Activated CD4-positive, alpha-beta T cell treated with anti-CD3 and anti-CD28 coated beads, Interleukin-2, amount 10 ng/mL, durations not matched to agents 7 days and 5 days (primary cell): ENCODE data around the gene SLC44A4. TPM values are rescaled to one million over a fixed set of nuclear protein-coding genes. Genes with fewer than 3 reads are reported as not detected.

ENCODE experiments used
- CTCF ChIA-PET: fragments of 350-600 bp; sonication (Branson Sonifier 250); formaldehyde crosslinking; loops from one replicate; lab custom pipeline; 2021; ENCODE audit warnings: antibody characterized with exemption; lab: Charles Lee
- POLR2A ChIA-PET: fragments of 350-600 bp; sonication (Branson Sonifier 250); formaldehyde crosslinking; loops from one replicate; lab custom pipeline; 2021; ENCODE audit warnings: antibody characterized with exemption; lab: Charles Lee
- DNase-seq: peaks from one replicate; pipeline ENCODE4 v3.0.0-alpha.2; 2020
- H3K27ac Mint-ChIP-seq: one replicate; pipeline ENCODE4 v1.8.0; 2021; ENCODE audit warnings: mild to moderate bottlenecking, moderate library complexity, mixed read lengths
- H3K27me3 Mint-ChIP-seq: one replicate; pipeline ENCODE4 v1.8.0; 2021; ENCODE audit warnings: mixed read lengths
- H3K36me3 Mint-ChIP-seq: one replicate; pipeline ENCODE4 v1.8.0; 2021; ENCODE audit warnings: low read depth, mixed read lengths
- H3K4me1 Mint-ChIP-seq: one replicate; pipeline ENCODE4 v1.8.0; 2021; ENCODE audit warnings: mixed read lengths
- H3K4me3 Mint-ChIP-seq: one replicate; pipeline ENCODE4 v1.8.0; 2021; ENCODE audit warnings: mild to moderate bottlenecking, moderate library complexity, mixed read lengths
- H3K9me3 Mint-ChIP-seq: one replicate; pipeline ENCODE4 v1.8.0; 2021; ENCODE audit warnings: mixed read lengths
- total RNA-seq, 2 experiments: library from RNA; stranded (reverse); gene quantifications; one replicate each; pipeline ENCODE4 v1.2.3, GENCODE V29; 2021

The SLC44A4 gene
- total RNA-seq, 2 experiments from 2014 or later: 0.15 TPM; not detected in 1

DNA sequence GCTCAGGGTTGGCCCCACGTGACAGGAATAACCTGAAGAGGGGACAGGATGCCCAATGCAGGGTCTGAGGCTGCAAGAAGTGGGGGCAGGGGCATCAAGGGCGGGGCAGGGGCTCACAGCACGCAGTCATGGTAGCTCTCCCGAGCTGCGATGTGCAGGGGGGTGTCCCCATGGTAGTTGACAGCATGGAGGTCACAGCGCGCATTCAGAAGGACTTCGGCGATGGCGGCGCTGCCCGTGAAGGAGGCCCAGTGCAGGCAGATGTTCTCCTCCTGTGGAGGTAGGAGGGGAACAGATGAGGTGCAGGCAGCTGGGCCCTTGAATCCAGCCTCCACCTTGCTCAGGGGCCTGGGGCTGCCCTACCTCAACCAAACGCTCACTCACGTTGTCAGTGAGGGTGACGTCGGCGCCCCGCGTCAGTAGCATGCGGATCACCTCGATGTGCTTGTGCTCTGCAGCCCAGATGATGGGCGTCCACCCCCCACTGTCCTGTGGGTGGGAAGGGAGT is 5.8 kb upstream of the SLC44A4 start:
- CTCF ChIA-PET: interaction anchor here (0.7 to 1.1 kb wide), 2 partner anchors 37 to 287 kb away, joined by 3 to 5 read pairs; no protein-coding TSS in a partner anchor
- H3K36me3 Mint-ChIP-seq: peaks cover 47% of the 10 kb centered on the region

GRCh38 chr6:31883676-31884075 is 4.9 kb upstream of the SLC44A4 start:
- POLR2A ChIA-PET: no interaction called here
- Mint-ChIP-seq H3K4me1 (no peaks in the 10 kb centered on the region), H3K36me3 (peaks cover 42% of the 10 kb centered on the region)

More for the DNA sequence above, 5.8 kb upstream of the SLC44A4 start:
- Mint-ChIP-seq H3K4me3 (no peak overlapping the region), H3K27ac (no peak overlapping the region), H3K27me3 (no peaks in the 10 kb centered on the region), H3K4me1 (no peaks in the 10 kb centered on the region), H3K9me3 (no peaks in the 10 kb centered on the region)
- POLR2A ChIA-PET: no interaction called here
- no peak for DNase-seq

GRCh38 chr6:31882344-31882743 is 3.5 kb upstream of the SLC44A4 start:
- Mint-ChIP-seq H3K27ac (no peak overlapping the region), H3K4me3 (no peak overlapping the region), H3K36me3 (peaks cover 38% of the 10 kb centered on the region), H3K9me3 (no peaks in the 10 kb centered on the region), H3K27me3 (no peaks in the 10 kb centered on the region), H3K4me1 (no peaks in the 10 kb centered on the region)
- CTCF ChIA-PET: interaction anchor here (1.0 to 1.4 kb wide), 2 partner anchors 13 to 112 kb away, joined by 3 read pairs; no protein-coding TSS in a partner anchor
- POLR2A ChIA-PET: no interaction called here
- DNase-seq: no peak

More at GRCh38 chr6:31883676-31884075, 4.9 kb upstream of the SLC44A4 start:
- DNase-seq: no peak
- Mint-ChIP-seq H3K9me3 (no peaks in the 10 kb centered on the region), H3K27me3 (no peaks in the 10 kb centered on the region), H3K4me3 (no peak overlapping the region), H3K27ac (no peak overlapping the region)
- CTCF ChIA-PET: interaction anchor here (0.7 to 1.4 kb wide), 2 partner anchors 11 to 38 kb away, joined by 3 read pairs; no protein-coding TSS in a partner anchor

DNA sequence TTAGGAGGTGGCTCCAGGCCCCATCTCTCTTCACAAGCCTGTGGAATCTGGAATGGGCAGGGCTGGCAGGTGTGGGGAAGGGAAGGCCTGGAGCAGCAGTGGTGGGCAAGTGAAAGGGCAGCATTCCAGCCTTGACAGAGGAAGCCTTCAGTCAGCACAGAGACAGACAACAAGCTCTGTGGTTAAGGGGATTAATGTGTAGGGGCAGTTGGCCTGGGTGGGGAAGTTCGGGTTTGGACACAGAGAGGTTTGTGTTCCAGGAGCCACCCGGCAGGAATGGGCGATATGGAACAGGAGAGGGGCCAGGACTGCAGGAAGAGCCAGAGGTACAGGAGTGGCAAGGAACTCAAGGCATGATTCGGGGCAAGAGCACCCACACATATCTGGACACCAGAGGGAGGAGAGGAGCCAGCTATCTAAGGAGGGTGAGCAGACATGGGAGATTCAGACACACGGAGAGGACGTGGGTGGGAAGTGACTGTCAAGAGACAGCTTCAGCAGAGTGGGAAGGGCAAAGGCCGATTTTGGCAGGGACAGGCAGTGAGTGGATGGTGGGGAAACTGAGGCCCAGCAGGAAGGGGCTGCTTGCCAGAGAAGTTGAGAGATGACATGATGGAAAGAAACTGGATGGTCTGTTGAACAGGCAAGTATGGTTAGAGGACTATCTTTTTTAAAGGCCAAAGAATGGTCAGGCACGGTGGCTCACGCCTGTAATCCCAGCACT is 2.5 kb upstream of the SLC44A4 start:
- H3K4me1 Mint-ChIP-seq: no peaks in the 10 kb centered on the region
- POLR2A ChIA-PET: no interaction called here

GRCh38 chr6:31880616-31881015 is 1.8 kb upstream of the SLC44A4 start:
- Mint-ChIP-seq H3K9me3 (no peaks in the 10 kb centered on the region), H3K4me3 (no peak overlapping the region), H3K27me3 (no peaks in the 10 kb centered on the region), H3K36me3 (peaks cover 28% of the 10 kb centered on the region), H3K27ac (no peak overlapping the region), H3K4me1 (peaks cover 2% of the 10 kb centered on the region)
- no peak for DNase-seq
- POLR2A ChIA-PET: no interaction called here
- CTCF ChIA-PET: interaction anchor here (0.6 kb wide), 1 partner anchor 16 kb away, joined by 3 read pairs; no protein-coding TSS in a partner anchor

More for the DNA sequence above, 2.5 kb upstream of the SLC44A4 start:
- CTCF ChIA-PET: interaction anchor here (0.6 kb wide), 1 partner anchor 274 kb away, joined by 3 read pairs; no protein-coding TSS in a partner anchor
- no peak for DNase-seq
- Mint-ChIP-seq H3K4me3 (no peak overlapping the region), H3K27me3 (no peaks in the 10 kb centered on the region), H3K9me3 (no peaks in the 10 kb centered on the region), H3K27ac (no peak overlapping the region), H3K36me3 (peaks cover 34% of the 10 kb centered on the region)

DNA sequence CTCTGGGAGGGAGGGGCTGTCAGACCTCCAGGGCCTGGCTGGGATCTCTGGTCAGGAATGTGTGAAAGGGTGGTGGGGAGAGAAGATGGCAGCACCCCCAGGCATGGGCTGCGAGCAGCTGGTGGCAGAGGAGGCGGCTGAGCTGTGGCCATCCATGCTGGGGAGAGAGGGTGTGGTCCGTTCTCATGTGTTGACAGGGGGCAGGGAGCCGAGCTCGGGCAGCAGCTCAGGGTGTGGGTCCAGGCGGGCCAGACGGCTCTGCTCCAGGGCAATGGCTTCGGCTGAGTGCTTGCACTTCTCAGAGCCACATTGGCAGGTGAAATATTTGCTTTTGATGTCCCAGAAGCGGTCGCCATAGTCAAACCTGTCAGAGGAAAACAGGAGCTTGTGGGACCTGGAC is 1.1 kb upstream of the SLC44A4 start:
- CTCF ChIA-PET: interaction anchor here (0.6 kb wide), 1 partner anchor 16 kb away, joined by 3 read pairs; no protein-coding TSS in a partner anchor
- DNase-seq: no peak
- Mint-ChIP-seq H3K36me3 (peaks cover 23% of the 10 kb centered on the region), H3K27ac (no peak overlapping the region), H3K4me1 (peaks cover 2% of the 10 kb centered on the region), H3K27me3 (no peaks in the 10 kb centered on the region), H3K9me3 (no peaks in the 10 kb centered on the region), H3K4me3 (no peak overlapping the region)
- POLR2A ChIA-PET: no interaction called here

DNA sequence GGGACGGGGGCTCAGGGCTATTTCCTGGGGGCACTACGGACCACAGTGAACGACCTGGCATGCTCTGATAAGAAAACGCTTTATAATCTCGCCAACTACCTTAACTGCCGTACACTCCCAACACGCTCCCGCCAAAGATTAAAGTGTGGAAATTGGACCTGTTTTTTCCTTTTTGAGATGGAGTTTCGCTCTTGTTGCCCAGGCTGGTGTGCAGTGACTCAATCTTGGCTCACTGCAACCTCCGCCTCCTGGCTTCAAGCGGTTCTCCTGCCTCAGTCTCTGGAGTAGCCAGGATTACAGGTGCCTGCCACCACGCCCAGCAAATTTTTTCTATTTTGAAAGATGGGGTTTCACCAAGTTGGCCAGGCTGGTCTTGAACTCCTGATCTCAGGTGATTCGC is 346 bp upstream of the SLC44A4 start:
- Mint-ChIP-seq H3K27ac (no peak overlapping the region), H3K9me3 (no peaks in the 10 kb centered on the region), H3K4me3 (no peak overlapping the region), H3K27me3 (no peaks in the 10 kb centered on the region), H3K36me3 (peaks cover 23% of the 10 kb centered on the region), H3K4me1 (peaks cover 2% of the 10 kb centered on the region)
- DNase-seq: no peak
- CTCF ChIA-PET: no interaction called here
- POLR2A ChIA-PET: no interaction called here

- POLR2A ChIA-PET: no interaction called here
- Mint-ChIP-seq H3K27ac (peak overlapping the region; percentile 25), H3K4me3 (no peak overlapping the region), H3K36me3 (peaks cover 21% of the 10 kb centered on the region), H3K4me1 (peaks cover 2% of the 10 kb centered on the region), H3K9me3 (no peaks in the 10 kb centered on the region), H3K27me3 (no peaks in the 10 kb centered on the region)
- CTCF ChIA-PET: no interaction called here
- no peak for DNase-seq
Measured at GRCh38 chr6:31878222-31878621, 575 bp downstream of the SLC44A4 start.

DNA sequence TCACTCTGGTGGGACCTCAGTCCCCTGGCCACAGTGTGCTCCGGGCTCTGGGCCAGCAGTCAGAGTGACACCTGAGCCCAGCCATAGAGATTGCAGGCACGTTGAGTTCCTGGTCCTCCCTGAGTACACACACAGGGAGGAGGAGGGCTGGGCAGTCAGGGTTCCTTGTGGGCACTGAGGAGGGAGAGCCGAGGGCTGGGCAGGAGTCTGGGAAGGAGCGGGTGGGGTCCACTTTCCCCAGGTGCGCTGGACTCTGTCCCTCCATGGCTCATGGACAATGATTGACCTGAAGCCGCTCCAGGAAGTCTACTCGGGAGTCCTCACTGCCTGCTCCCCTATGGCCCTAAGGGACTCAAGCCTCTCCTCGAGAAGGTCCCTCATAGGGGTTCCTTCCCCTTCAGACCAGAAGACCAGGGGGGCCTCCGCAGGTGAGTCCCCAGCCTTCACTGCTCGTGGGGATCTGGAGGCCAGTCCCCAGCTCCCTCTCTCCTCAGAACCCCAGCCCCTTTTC is 1.1 kb downstream of the SLC44A4 start:
- CTCF ChIA-PET: no interaction called here
- no peak overlapping the region for H3K4me3 Mint-ChIP-seq
- no peak overlapping the region for H3K27ac Mint-ChIP-seq
- H3K9me3 Mint-ChIP-seq: no peaks in the 10 kb centered on the region
- H3K4me1 Mint-ChIP-seq: peaks cover 2% of the 10 kb centered on the region
- POLR2A ChIA-PET: no interaction called here
- peaks cover 20% of the 10 kb centered on the region for H3K36me3 Mint-ChIP-seq
- DNase-seq: no peak
- H3K27me3 Mint-ChIP-seq: no peaks in the 10 kb centered on the region

DNA sequence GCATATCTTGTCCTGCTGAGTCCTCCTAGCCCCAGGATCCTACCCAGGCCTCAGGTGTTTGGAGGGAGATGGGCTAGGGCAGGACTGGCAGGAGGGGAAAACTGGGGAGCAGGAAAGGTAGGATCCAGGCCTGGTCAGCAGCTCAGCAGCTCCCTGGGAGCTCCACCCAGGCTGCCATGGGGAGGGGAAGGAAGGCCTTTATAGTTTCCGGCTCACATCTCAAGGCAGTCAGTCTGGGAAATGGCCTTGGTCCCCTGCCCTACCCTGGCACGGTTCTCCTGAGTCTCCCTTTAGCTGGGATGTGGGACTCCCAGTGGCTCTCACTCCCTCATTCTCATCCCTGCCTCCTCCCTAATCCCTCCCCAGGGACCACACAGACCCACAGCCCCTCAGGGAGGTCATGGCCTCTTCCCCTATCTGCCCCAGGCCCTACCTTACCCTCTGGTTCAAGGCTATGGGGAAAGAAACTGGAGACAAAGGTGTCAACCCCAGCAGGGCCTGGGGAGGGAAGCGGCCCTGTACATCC is 1.6 kb downstream of the SLC44A4 start:
- ChIA-PET CTCF (interaction anchor here (1.5 kb wide), 1 partner anchor 12 kb away, joined by 4 read pairs; no protein-coding TSS in a partner anchor), POLR2A (no interaction called here)
- H3K4me3 Mint-ChIP-seq: no peak overlapping the region
- no peak for DNase-seq
- no peaks in the 10 kb centered on the region for H3K9me3 Mint-ChIP-seq
- no peak overlapping the region for H3K27ac Mint-ChIP-seq
- H3K27me3 Mint-ChIP-seq: no peaks in the 10 kb centered on the region
- peaks cover 2% of the 10 kb centered on the region for H3K4me1 Mint-ChIP-seq
- peaks cover 16% of the 10 kb centered on the region for H3K36me3 Mint-ChIP-seq

GRCh38 chr6:31876357-31876756 is 2.4 kb downstream of the SLC44A4 start:
- POLR2A ChIA-PET: no interaction called here

GRCh38 chr6:31875877-31876276 is 2.9 kb downstream of the SLC44A4 start:
- Mint-ChIP-seq H3K36me3 (peaks cover 6% of the 10 kb centered on the region), H3K27ac (no peak overlapping the region), H3K27me3 (peaks cover 3% of the 10 kb centered on the region), H3K4me1 (peaks cover 10% of the 10 kb centered on the region), H3K4me3 (no peak overlapping the region), H3K9me3 (no peaks in the 10 kb centered on the region)
- CTCF ChIA-PET: interaction anchor here (0.7 to 1.5 kb wide), 5 partner anchors 10 to 330 kb away, joined by 3 to 6 read pairs (median 4); partner anchors contain the start of genes ATP6V1G2 and EHMT2
- DNase-seq: no peak
- POLR2A ChIA-PET: no interaction called here

More at GRCh38 chr6:31876357-31876756, 2.4 kb downstream of the SLC44A4 start:
- Mint-ChIP-seq H3K27me3 (peaks cover 3% of the 10 kb centered on the region), H3K4me3 (no peak overlapping the region), H3K9me3 (no peaks in the 10 kb centered on the region), H3K27ac (no peak overlapping the region), H3K36me3 (peaks cover 11% of the 10 kb centered on the region), H3K4me1 (peaks cover 5% of the 10 kb centered on the region)
- no peak for DNase-seq
- CTCF ChIA-PET: interaction anchor here (0.7 to 1.5 kb wide), 3 partner anchors 11 to 330 kb away, joined by 3 to 4 read pairs (median 4); partner anchors contain the start of gene ATP6V1G2
